Keratinocyte (primary cell): ENCODE results near the gene TPMT.

Source experiments
- EZH2 ChIP-seq: IDR thresholded peaks from one replicate; pipeline ENCODE4 v1.6.1; 2012; ENCODE audit warnings: inconsistent platforms, mild to moderate bottlenecking, low read length, moderate library complexity
- TF ChIP-seq, protein P1 (sequence below), 3 experiments: IDR thresholded peaks in 1 of 3; conservative IDR thresholded peaks in 1 of 3; optimal IDR thresholded peaks in 1 of 3; 2 replicates in 2 of 3; 3 replicates in 1 of 3; pipeline versions ENCODE3 to v1.5.1; 2011; ENCODE audit warnings: low read length in 3 of 3, mild to moderate bottlenecking in 3 of 3, moderate library complexity in 2 of 3, control low read depth in 1 of 3, inconsistent platforms in 1 of 3; ENCODE audit not compliant: insufficient read depth in 2 of 3; ENCODE audit errors: extremely low read depth in 1 of 3

DNA sequence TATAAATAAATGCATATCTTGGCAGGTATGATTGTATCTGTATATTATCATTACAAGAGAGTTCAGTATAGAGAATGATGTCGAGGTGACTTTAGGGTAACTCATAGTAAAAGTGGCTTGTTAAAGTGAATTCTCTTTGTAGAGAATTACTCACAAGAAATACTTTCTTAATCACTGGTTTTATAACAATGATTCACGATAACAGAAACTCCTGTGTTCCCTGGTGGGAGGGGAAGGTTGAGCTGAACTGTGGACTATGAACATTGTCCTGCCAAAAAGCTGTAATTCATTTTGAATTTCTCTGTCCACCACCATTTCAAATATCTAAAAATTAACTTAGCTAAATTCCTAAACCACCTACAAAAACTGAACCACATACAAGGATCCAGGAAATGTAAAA, 7.7 kb downstream of the TPMT start:
- TF ChIP-seq, protein P1, sequence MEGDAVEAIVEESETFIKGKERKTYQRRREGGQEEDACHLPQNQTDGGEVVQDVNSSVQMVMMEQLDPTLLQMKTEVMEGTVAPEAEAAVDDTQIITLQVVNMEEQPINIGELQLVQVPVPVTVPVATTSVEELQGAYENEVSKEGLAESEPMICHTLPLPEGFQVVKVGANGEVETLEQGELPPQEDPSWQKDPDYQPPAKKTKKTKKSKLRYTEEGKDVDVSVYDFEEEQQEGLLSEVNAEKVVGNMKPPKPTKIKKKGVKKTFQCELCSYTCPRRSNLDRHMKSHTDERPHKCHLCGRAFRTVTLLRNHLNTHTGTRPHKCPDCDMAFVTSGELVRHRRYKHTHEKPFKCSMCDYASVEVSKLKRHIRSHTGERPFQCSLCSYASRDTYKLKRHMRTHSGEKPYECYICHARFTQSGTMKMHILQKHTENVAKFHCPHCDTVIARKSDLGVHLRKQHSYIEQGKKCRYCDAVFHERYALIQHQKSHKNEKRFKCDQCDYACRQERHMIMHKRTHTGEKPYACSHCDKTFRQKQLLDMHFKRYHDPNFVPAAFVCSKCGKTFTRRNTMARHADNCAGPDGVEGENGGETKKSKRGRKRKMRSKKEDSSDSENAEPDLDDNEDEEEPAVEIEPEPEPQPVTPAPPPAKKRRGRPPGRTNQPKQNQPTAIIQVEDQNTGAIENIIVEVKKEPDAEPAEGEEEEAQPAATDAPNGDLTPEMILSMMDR (optimal IDR thresholded peaks at IDR 0.05 in 1 of 3, IDR thresholded peaks at IDR 0.05 in 1 of 3, conservative IDR thresholded peaks at IDR 0.05 in 1 of 3; ENCODE audit: extremely low read depth in 1 of 3, insufficient read depth in 2 of 3, low read length in 3 of 3), result no peak
- TF ChIP-seq EZH2, result no peak
